ENCODE results near the gene QTRT2. TPM values are rescaled to one million over a fixed set of nuclear protein-coding genes. Genes with fewer than 3 reads are reported as not detected.

QTRT2 gene
- total and polyA plus RNA-seq, 2 experiments from 2014 or later: 8.7 to 12.3 TPM

DNA sequence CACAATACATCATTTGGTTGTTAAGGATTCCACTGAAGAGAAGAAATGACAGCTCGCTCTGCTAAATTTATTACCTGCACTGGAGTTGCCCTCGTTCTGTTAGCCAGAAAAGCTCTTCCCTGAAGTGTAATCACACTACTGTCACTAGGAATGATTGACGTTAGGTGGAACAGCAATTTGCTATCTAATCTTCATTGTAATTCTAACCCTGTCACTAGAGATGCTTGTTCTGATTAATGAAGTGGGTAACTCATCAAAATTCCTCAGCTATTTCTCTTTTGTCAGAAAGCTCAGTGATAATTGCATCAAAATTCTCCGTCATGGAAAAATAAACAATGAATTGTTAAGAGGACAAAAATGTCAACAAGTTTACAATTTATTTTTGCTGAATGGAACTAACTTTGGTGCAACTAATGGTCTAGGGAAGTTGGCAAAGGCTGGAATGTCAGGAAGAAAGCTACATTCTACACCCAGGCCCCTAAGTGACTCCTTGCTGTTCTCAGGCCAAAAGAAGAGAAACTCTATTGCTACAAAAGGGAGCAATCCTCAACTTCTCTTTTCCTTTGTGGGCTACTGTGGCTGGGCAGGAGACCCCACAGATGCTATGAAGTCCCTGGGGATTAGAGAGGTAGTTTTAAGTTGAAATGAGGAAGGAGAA lies 34.3 kb upstream of the QTRT2 start:
- DNase-seq (ENCODE audit: low read depth in 1 of 2, low spot score in 1 of 2): no peak
- H3K4me3 ChIP-seq: no peak overlapping the region
- H3K9me3 ChIP-seq (ENCODE audit: low read depth): no peaks in the 10 kb centered on the region
- TF ChIP-seq, protein P1, sequence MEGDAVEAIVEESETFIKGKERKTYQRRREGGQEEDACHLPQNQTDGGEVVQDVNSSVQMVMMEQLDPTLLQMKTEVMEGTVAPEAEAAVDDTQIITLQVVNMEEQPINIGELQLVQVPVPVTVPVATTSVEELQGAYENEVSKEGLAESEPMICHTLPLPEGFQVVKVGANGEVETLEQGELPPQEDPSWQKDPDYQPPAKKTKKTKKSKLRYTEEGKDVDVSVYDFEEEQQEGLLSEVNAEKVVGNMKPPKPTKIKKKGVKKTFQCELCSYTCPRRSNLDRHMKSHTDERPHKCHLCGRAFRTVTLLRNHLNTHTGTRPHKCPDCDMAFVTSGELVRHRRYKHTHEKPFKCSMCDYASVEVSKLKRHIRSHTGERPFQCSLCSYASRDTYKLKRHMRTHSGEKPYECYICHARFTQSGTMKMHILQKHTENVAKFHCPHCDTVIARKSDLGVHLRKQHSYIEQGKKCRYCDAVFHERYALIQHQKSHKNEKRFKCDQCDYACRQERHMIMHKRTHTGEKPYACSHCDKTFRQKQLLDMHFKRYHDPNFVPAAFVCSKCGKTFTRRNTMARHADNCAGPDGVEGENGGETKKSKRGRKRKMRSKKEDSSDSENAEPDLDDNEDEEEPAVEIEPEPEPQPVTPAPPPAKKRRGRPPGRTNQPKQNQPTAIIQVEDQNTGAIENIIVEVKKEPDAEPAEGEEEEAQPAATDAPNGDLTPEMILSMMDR (IDR thresholded peaks at IDR 0.05; ENCODE audit: low read depth, low read length): no peak
- H3K4me1 ChIP-seq (ENCODE audit: low read depth): peaks cover 18% of the 10 kb centered on the region
- H3K36me3 ChIP-seq: no peaks in the 10 kb centered on the region
- H3K27ac ChIP-seq: peak overlapping the region; percentile 80
- no peaks in the 10 kb centered on the region for H3K27me3 ChIP-seq

DNA sequence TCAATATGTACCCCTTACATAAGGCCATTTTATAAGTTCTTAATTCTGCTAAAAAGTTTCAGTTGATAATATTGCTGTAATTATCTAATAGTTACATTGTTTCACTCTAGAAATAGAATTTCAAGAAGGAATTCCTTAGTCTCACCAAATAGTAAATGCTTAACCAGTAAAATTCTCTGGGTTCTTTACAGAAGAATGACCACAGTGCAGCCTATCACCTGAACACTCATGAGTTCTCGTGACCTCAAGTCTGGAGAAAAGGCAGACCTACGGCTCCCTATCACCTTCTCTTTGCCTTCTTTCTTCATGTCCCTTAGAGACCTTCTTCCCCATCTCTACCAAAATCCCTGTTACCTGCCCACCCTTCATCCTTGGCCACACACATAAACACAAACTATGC lies 31.1 kb upstream of the QTRT2 start:
- TF ChIP-seq, protein P1 (IDR thresholded peaks at IDR 0.05; ENCODE audit: low read depth, low read length): no peak
- no peak overlapping the region for H3K27ac ChIP-seq
- no peak for DNase-seq (ENCODE audit: low read depth in 1 of 2, low spot score in 1 of 2)
- H3K36me3 ChIP-seq: no peaks in the 10 kb centered on the region
- H3K4me3 ChIP-seq: no peak overlapping the region
- no peaks in the 10 kb centered on the region for H3K27me3 ChIP-seq
- no peaks in the 10 kb centered on the region for H3K9me3 ChIP-seq (ENCODE audit: low read depth)
- peaks cover 18% of the 10 kb centered on the region for H3K4me1 ChIP-seq (ENCODE audit: low read depth)

DNA sequence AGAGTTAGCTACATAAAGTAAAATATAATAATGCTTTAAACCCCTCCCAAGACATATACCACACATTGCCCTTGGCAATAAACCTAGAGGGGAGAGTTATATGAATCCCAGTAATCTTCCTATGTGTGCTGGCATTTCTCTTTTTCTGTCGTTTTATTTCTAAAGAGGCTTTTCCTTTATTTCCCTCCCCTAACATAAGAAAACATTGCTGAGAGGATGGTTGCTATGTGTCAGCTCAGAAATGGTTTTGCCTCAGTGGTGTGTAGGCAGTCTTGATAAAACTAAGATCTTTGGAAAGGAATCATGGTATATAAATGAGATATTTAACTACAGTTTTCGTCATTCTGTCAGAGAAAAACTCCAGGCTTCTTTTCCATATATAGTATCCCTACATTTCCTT lies 30.2 kb upstream of the QTRT2 start:
- TF ChIP-seq, protein P1 (IDR thresholded peaks at IDR 0.05; ENCODE audit: low read depth, low read length): no peak
- H3K4me1 ChIP-seq (ENCODE audit: low read depth): peaks cover 11% of the 10 kb centered on the region
- no peak overlapping the region for H3K4me3 ChIP-seq
- no peak overlapping the region for H3K27ac ChIP-seq
- no peak for DNase-seq (ENCODE audit: low read depth in 1 of 2, low spot score in 1 of 2)
- no peaks in the 10 kb centered on the region for H3K9me3 ChIP-seq (ENCODE audit: low read depth)
- H3K36me3 ChIP-seq: no peaks in the 10 kb centered on the region
- no peaks in the 10 kb centered on the region for H3K27me3 ChIP-seq

DNA sequence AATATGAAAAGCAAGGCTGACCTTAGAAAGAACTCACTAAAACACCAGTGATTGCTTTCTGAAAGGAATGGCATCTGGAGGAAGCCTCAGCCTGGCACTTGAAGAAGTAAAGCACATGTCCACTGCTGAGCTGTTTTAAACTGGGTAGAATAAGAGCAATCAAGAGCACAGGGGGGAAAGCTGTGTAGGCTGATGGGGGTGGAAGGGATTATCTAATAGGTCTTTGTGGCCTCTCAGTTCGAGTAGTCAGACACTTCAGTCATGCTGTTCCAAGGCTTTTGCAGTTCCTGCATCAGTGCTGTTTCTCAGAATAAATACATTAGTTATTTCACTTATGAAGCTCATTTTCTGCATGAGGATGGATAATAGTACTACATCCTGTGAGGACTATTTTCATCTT lies 22.8 kb upstream of the QTRT2 start:
- H3K27me3 ChIP-seq: no peaks in the 10 kb centered on the region
- no peak overlapping the region for H3K4me3 ChIP-seq
- no peaks in the 10 kb centered on the region for H3K36me3 ChIP-seq
- no peak for DNase-seq (ENCODE audit: low read depth in 1 of 2, low spot score in 1 of 2)
- no peak overlapping the region for H3K27ac ChIP-seq
- TF ChIP-seq, protein P1 (IDR thresholded peaks at IDR 0.05; ENCODE audit: low read depth, low read length): no peak
- H3K9me3 ChIP-seq (ENCODE audit: low read depth): no peaks in the 10 kb centered on the region
- H3K4me1 ChIP-seq (ENCODE audit: low read depth): no peaks in the 10 kb centered on the region

DNA sequence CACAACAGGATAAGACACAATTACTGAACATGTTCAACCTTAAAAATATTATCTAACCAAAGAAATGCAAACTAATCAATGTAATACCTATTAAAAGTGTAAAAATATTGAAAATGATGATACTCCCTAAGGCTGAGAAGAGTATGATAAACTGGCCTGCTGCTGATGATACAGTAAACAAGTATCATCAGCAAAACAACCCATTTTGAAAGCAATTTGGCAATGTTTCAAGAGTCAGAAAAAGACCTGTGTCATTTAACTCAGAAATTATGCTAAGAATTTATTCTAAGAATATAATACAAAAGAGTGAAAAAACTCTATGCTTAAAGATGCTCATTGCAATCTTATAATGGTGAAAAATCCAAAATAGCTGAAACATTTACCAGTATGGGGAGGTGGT lies 22.3 kb upstream of the QTRT2 start:
- TF ChIP-seq, protein P1 (IDR thresholded peaks at IDR 0.05; ENCODE audit: low read depth, low read length): no peak
- no peaks in the 10 kb centered on the region for H3K4me1 ChIP-seq (ENCODE audit: low read depth)
- no peak overlapping the region for H3K4me3 ChIP-seq
- H3K36me3 ChIP-seq: no peaks in the 10 kb centered on the region
- H3K27me3 ChIP-seq: no peaks in the 10 kb centered on the region
- DNase-seq (ENCODE audit: low read depth in 1 of 2, low spot score in 1 of 2): no peak
- no peak overlapping the region for H3K27ac ChIP-seq
- no peaks in the 10 kb centered on the region for H3K9me3 ChIP-seq (ENCODE audit: low read depth)
